HG02623 (cell line): ENCODE data around the gene TMEM119.
"Not testable (repeated sequence)": the region's sequence is repeated elsewhere in the genome, so short reads cannot be mapped to it uniquely, and the experiment has no call there.

Source experiments
- ATAC-seq: cut with Tn5 transposase; IDR thresholded peaks from one replicate; pipeline ENCODE4 v1.9.1; 2021; ENCODE audit warnings: moderate library complexity; ENCODE audit not compliant: unreplicated experiment

The TMEM119 gene

GRCh38 chr12:108568338-108569154 is 29.3 kb downstream of the TMEM119 start:
- peak; percentile 62 for ATAC-seq

GRCh38 chr12:108567406-108568337 is 30.2 kb downstream of the TMEM119 start:
- no peak for ATAC-seq

GRCh38 chr12:108566452-108566851 is 31.4 kb downstream of the TMEM119 start:
- no peak for ATAC-seq

- no peak for ATAC-seq
These were observed 31.9 kb downstream of the TMEM119 start for GRCh38 chr12:108565976-108566375.

- no peak for ATAC-seq
These were observed 32.7 kb downstream of the TMEM119 start for GRCh38 chr12:108565146-108565545.

GRCh38 chr12:108564724-108565123 is 33.2 kb downstream of the TMEM119 start:
- no peak for ATAC-seq

- no peak for ATAC-seq
These were observed 34.1 kb downstream of the TMEM119 start for GRCh38 chr12:108563804-108564151.

- ATAC-seq = peak; percentile 28
These were observed 34.6 kb downstream of the TMEM119 start for GRCh38 chr12:108563136-108563803.

GRCh38 chr12:108562348-108563135 is 35.3 kb downstream of the TMEM119 start, which contains the start of gene ISCU:
TSS of gene ISCU (plus strand) at chr12:108562596. CDS start at chr12:108562623, 27 bp downstream.
- ATAC-seq = peak; percentile 45

- no peak for ATAC-seq
These were observed 36.0 kb downstream of the TMEM119 start for GRCh38 chr12:108561852-108562347.

- ATAC-seq = peak; percentile 28
These were observed 36.8 kb downstream of the TMEM119 start, which contains the start of gene SART3 for GRCh38 chr12:108560752-108561719. TSS of gene SART3 (minus strand) at chr12:108561173. CDS start at chr12:108561154, 19 bp downstream.

- ATAC-seq = no peak
These were observed 37.6 kb downstream of the TMEM119 start for GRCh38 chr12:108560321-108560721.

GRCh38 chr12:108559748-108560147 is 38.1 kb downstream of the TMEM119 start:
- no peak for ATAC-seq

- ATAC-seq = no peak
These were observed 38.8 kb downstream of the TMEM119 start for GRCh38 chr12:108559007-108559655.

GRCh38 chr12:108555383-108555782 is 42.5 kb downstream of the TMEM119 start:
- ATAC-seq = not testable (repeated sequence)

- no peak for ATAC-seq
These were observed 44.1 kb downstream of the TMEM119 start for GRCh38 chr12:108553799-108554198.

GRCh38 chr12:108551535-108551934 is 46.3 kb downstream of the TMEM119 start:
- ATAC-seq = no peak

- ATAC-seq = no peak
These were observed 48.8 kb downstream of the TMEM119 start for GRCh38 chr12:108548954-108549521.
